ENCODE data around the gene ROCK1.
"Not testable (repeated sequence)": the region's sequence is repeated elsewhere in the genome, so short reads cannot be mapped to it uniquely, and the experiment has no call there.

The ROCK1 gene

DNA sequence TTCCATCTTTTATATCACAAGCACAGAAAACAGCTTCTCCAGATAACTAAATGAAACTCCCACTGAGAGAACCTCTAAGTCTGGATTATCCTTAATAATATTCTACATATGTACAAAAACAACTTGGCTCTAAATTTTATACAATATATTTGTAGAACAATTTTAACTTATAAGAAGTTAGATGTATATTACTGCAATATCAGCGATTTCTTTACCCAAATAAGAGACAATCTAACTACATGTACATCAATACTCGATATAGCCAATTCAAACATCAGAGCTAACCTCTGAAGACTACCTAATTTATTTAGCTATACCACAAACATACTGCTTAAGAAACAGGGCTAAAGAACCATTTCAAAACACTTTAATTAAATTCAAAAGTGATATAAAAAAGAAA lies 148.6 kb downstream of the ROCK1 start:
- TF ChIP-seq, protein P1, sequence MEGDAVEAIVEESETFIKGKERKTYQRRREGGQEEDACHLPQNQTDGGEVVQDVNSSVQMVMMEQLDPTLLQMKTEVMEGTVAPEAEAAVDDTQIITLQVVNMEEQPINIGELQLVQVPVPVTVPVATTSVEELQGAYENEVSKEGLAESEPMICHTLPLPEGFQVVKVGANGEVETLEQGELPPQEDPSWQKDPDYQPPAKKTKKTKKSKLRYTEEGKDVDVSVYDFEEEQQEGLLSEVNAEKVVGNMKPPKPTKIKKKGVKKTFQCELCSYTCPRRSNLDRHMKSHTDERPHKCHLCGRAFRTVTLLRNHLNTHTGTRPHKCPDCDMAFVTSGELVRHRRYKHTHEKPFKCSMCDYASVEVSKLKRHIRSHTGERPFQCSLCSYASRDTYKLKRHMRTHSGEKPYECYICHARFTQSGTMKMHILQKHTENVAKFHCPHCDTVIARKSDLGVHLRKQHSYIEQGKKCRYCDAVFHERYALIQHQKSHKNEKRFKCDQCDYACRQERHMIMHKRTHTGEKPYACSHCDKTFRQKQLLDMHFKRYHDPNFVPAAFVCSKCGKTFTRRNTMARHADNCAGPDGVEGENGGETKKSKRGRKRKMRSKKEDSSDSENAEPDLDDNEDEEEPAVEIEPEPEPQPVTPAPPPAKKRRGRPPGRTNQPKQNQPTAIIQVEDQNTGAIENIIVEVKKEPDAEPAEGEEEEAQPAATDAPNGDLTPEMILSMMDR (conservative IDR thresholded peaks at IDR 0.05; ENCODE audit: control insufficient read depth, insufficient read depth, low read depth, low read length) = no peak
- no peak for DNase-seq (ENCODE audit: low read depth)
- no peak overlapping the region for H3K4me3 ChIP-seq (ENCODE audit: control insufficient read depth, low read depth, low read length)

DNA sequence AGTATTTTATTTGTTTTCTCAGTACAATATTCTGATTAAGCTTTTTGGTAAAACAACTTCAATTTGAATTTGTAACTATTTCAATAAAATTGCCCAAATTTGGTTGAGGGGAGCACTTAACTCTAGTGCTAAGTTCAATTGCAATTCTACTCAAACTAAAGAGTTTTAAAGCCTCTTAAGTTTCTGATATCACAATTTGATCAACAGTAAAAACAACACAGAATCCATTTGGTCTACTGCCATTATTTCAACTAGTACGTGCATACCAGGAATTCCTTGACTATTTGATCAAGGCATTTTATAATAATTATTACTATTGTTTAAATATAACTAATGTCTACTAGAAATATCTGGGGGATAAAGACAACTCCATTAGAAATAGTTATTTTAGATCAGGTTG lies 150.9 kb downstream of the ROCK1 start:
- TF ChIP-seq, protein P1 (conservative IDR thresholded peaks at IDR 0.05; ENCODE audit: control insufficient read depth, insufficient read depth, low read depth, low read length) = no peak
- no peak for DNase-seq (ENCODE audit: low read depth)
- no peak overlapping the region for H3K4me3 ChIP-seq (ENCODE audit: control insufficient read depth, low read depth, low read length)

DNA sequence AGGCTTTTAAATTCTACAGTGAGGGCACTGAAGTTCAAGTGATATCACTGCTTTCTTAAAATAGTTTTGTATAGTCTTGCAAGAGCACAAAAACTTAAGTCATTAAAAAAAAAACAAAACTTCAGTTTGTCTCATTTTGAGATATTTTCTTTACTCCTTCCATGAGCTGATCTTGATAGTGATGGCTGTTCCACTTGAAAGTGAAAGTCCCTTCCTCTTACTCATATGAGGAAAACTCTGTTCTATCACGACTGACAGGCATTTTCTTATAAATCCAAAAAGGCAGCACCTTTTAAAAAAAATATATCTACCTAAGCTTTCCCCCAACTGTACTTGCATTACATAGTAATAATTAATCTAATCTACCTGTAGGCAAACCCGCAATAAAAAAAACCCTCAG lies 160.8 kb downstream of the ROCK1 start:
- H3K4me3 ChIP-seq (ENCODE audit: control insufficient read depth, low read depth, low read length); DNase-seq (ENCODE audit: low read depth): not testable (repeated sequence)
